CD4-positive, alpha-beta T cell treated with Interferon alpha-2 for 1 hour (primary cell): Measurements from ENCODE around the gene PYHIN1.

Source experiments
- DNase-seq, 2 donors: peaks; one replicate each; pipeline ENCODE4 v3.0.0-alpha.2; 2020 to 2022

Gene PYHIN1

GRCh38 chr1:159015440-159015909, 84.1 kb downstream of the PYHIN1 start:
- DNase-seq, result peak; percentile 83 to 84

- no peak for DNase-seq
These were observed 92.4 kb downstream of the PYHIN1 start for GRCh38 chr1:159023723-159024122.

DNA sequence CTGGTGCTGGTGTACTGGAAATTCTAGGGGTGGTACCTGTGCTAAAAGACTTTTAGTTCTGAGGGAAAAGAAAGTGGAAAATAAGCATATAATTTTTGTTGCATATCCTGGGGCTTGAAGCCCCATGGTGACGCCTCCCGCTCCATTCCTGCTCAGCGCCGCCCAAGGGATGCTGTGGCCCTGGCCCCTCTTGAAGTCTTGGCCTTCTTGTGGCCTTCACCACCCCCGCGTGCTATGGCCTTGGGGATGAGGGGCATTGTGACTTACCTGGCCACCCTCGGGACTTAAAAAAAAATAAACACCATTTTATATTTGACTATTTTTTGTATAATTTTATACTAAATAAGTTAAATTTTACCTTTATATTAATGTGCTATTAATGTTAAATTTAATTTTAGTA, 93.7 kb downstream of the PYHIN1 start:
- DNase-seq, result no peak
